HCT116 (cell line): ENCODE results near the gene FPR3. TPM values are rescaled to one million over a fixed set of nuclear protein-coding genes. Genes with fewer than 3 reads are reported as not detected.

ENCODE experiments used
- ATAC-seq: fragments of 200-7000 bp; cut with Tn5 transposase; 2 replicates; pipeline ENCODE4 v1.9.1; 2020; ENCODE audit warnings: mild to moderate bottlenecking, moderate library complexity
- BruUV-seq: library from RNA; stranded (reverse); fragments of 400-500 nt; replicated peaks from 2 replicates; lab custom pipeline; 2021; lab: Mats Ljungman, UMichigan
- CTCF ChIA-PET: fragments of 300-600 bp; sonication (Branson Sonifier 250); formaldehyde crosslinking; loops from one replicate; lab custom pipeline; 2021; ENCODE audit warnings: antibody characterized with exemption; lab: Charles Lee
- POLR2A ChIA-PET: fragments of 300-600, 350-600 bp; sonication (Branson Sonifier 250); formaldehyde crosslinking; loops from one replicate; lab custom pipeline; 2021; ENCODE audit warnings: antibody characterized with exemption; lab: Charles Lee
- RAD21 ChIA-PET, 2 experiments: fragments of 300-600 bp; sonication (Branson Sonifier 250); formaldehyde crosslinking; loops; one replicate each; lab custom pipeline; 2023; ENCODE audit warnings: low total read pairs in 2 of 2; ENCODE audit not compliant: uncharacterized antibody in 2 of 2, unreplicated experiment in 2 of 2, low non-redundant PET in 1 of 2; lab: Charles Lee
- DNase-seq: peaks from one replicate; pipeline ENCODE4 v3.0.0-alpha.2; 2010; ENCODE audit warnings: low read depth, low spot score
- H2AFZ ChIP-seq: fragments of 200-600 bp; shearing (Covaris generic), sonication (generic); 2 replicates; pipeline ENCODE4 v1.6.1; 2017; ENCODE audit warnings: low read depth, mixed run types, mixed read lengths, antibody characterized with exemption, low read length; ENCODE audit not compliant: poor library complexity, severe bottlenecking
- H3K27ac ChIP-seq: 2 replicates; pipeline ENCODE4 v1.5.1; 2012; ENCODE audit warnings: low read depth, low read length
- H3K27me3 ChIP-seq: fragments of 200-600 bp; sonication (generic); 2 replicates; pipeline ENCODE4 v1.6.1; 2016; ENCODE audit warnings: mixed run types, low read length, mixed read lengths; ENCODE audit not compliant: insufficient read depth
- H3K36me3 ChIP-seq, 2 experiments: fragments of 200-500 bp in 1 of 2; fragments of 200-600 bp in 1 of 2; sonication (Bioruptor generic) in 1 of 2; sonication (generic) in 1 of 2; 2 replicates each; pipeline versions ENCODE4 v1.5.1 to v1.6.1; 2014 to 2016; ENCODE audit warnings: low read length in 2 of 2, inconsistent platforms in 1 of 2, mixed read lengths in 1 of 2, mixed run types in 1 of 2; ENCODE audit not compliant: insufficient read depth in 2 of 2, control insufficient read depth in 1 of 2
- H3K4me1 ChIP-seq, 2 experiments: fragments of 200-600 bp in 1 of 2; sonication (generic) in 1 of 2; 2 replicates each; pipeline versions ENCODE4 v1.5.1 to v1.6.1; 2012 to 2017; ENCODE audit warnings: low read length in 2 of 2, inconsistent platforms in 1 of 2, mild to moderate bottlenecking in 1 of 2, mixed read lengths in 1 of 2, mixed run types in 1 of 2, moderate library complexity in 1 of 2; ENCODE audit not compliant: insufficient read depth in 2 of 2, control insufficient read depth in 1 of 2
- H3K4me2 ChIP-seq: fragments of 200-600 bp; sonication (generic); 2 replicates; pipeline ENCODE4 v1.6.1; 2017; ENCODE audit warnings: mixed run types, low read length, mixed read lengths
- H3K4me3 ChIP-seq, 2 experiments: fragments of 200-600 bp in 1 of 2; sonication (generic) in 1 of 2; replicated peaks in 1 of 2; 2 replicates each; pipeline ENCODE4 v1.5.1; 2011 to 2016; ENCODE audit warnings: low read length in 2 of 2, control low read depth in 1 of 2, low read depth in 1 of 2, mild to moderate bottlenecking in 1 of 2, mixed read lengths in 1 of 2, mixed run types in 1 of 2
- H3K79me2 ChIP-seq: fragments of 200-600 bp; sonication (generic); 2 replicates; pipeline ENCODE4 v1.6.1; 2017; ENCODE audit warnings: mild to moderate bottlenecking, mixed run types, low read length, moderate library complexity, mixed read lengths; ENCODE audit not compliant: insufficient read depth
- H3K9ac ChIP-seq: fragments of 200-600 bp; sonication (generic); 2 replicates; pipeline ENCODE4 v1.6.1; 2016; ENCODE audit warnings: low read length, mixed read lengths
- H3K9me2 ChIP-seq: fragments of 200-600 bp; sonication (generic), shearing (Covaris generic); 2 replicates; pipeline ENCODE4 v1.6.1; 2017; ENCODE audit warnings: mixed run types, mild to moderate bottlenecking, moderate library complexity; ENCODE audit not compliant: insufficient read depth
- H3K9me3 ChIP-seq, 2 experiments: fragments of 200-500 bp in 1 of 2; fragments of 200-600 bp in 1 of 2; sonication (Bioruptor generic) in 1 of 2; sonication (generic) in 1 of 2; 2 replicates each; pipeline ENCODE4 v1.6.1; 2014 to 2017; ENCODE audit warnings: low read length in 2 of 2, mixed read lengths in 2 of 2, inconsistent platforms in 1 of 2, low read depth in 1 of 2, mild to moderate bottlenecking in 1 of 2, mixed run types in 1 of 2, moderate library complexity in 1 of 2; ENCODE audit not compliant: control insufficient read depth in 1 of 2, insufficient read depth in 1 of 2
- H4K20me1 ChIP-seq: fragments of 200-600 bp; sonication (generic), shearing (Covaris generic); 2 replicates; pipeline ENCODE4 v1.6.1; 2017; ENCODE audit warnings: mixed run types, mild to moderate bottlenecking, moderate library complexity; ENCODE audit not compliant: insufficient read depth
- ATF3 ChIP-seq: IDR thresholded peaks from 2 replicates; pipeline ENCODE4 v1.6.1; 2012
- CBX3 ChIP-seq: IDR thresholded peaks from 2 replicates; pipeline ENCODE4 v1.6.1; 2012; ENCODE audit warnings: low read depth
- CTCF ChIP-seq, 3 experiments: fragments of 200-600 bp in 1 of 3; sonication (generic) in 1 of 3; IDR thresholded peaks in 2 of 3; conservative IDR thresholded peaks in 1 of 3; 2 replicates each; pipeline ENCODE4 v1.5.1; 2012 to 2017; ENCODE audit warnings: low read depth in 2 of 3, low read length in 2 of 3, antibody characterized with exemption in 1 of 3, borderline replicate concordance in 1 of 3, control low read depth in 1 of 3, mild to moderate bottlenecking in 1 of 3, mixed read lengths in 1 of 3, mixed run types in 1 of 3, moderate library complexity in 1 of 3; ENCODE audit not compliant: insufficient read depth in 1 of 3
- EGR1 ChIP-seq: IDR thresholded peaks from 2 replicates; pipeline ENCODE4 v1.6.1; 2012; ENCODE audit warnings: low read depth
- ELF1 ChIP-seq: IDR thresholded peaks from 2 replicates; pipeline ENCODE4 v1.6.1; 2012; ENCODE audit warnings: low read depth, borderline replicate concordance
- EZH2phosphoT487 ChIP-seq: fragments of 200-600 bp; IDR thresholded peaks from 2 replicates; pipeline ENCODE4 v1.6.1; 2018; ENCODE audit warnings: antibody characterized with exemption, borderline replicate concordance
- FOSL1 ChIP-seq: IDR thresholded peaks from 2 replicates; pipeline ENCODE4 v1.6.1; 2012; ENCODE audit warnings: low read depth
- JUND ChIP-seq: IDR thresholded peaks from 2 replicates; pipeline ENCODE4 v1.6.1; 2012
- MAX ChIP-seq: IDR thresholded peaks from 2 replicates; pipeline ENCODE4 v1.6.1; 2012
- POLR2A ChIP-seq: IDR thresholded peaks from 2 replicates; pipeline ENCODE4 v1.7.0; 2011; ENCODE audit warnings: borderline replicate concordance; ENCODE audit not compliant: insufficient read depth, insufficient read length; ENCODE audit errors: extremely low read depth
- RAD21 ChIP-seq: IDR thresholded peaks from 2 replicates; pipeline ENCODE4 v1.6.1; 2012; ENCODE audit warnings: low read depth, mild to moderate bottlenecking
- REST ChIP-seq: IDR thresholded peaks from 2 replicates; pipeline ENCODE4 v1.6.1; 2012; ENCODE audit warnings: low read depth
- SIN3A ChIP-seq: IDR thresholded peaks from 2 replicates; pipeline ENCODE4 v1.6.1; 2012; ENCODE audit warnings: low read depth
- SRF ChIP-seq: IDR thresholded peaks from 2 replicates; pipeline ENCODE4 v1.6.1; 2012; ENCODE audit warnings: low read depth
- TCF7L2 ChIP-seq: IDR thresholded peaks from 2 replicates; pipeline ENCODE4 v1.7.0; 2011; ENCODE audit warnings: borderline replicate concordance, inconsistent platforms; ENCODE audit not compliant: insufficient read depth, insufficient read length; ENCODE audit errors: extremely low read depth
- ZBTB33 ChIP-seq: IDR thresholded peaks from 2 replicates; pipeline ENCODE4 v1.6.1; 2011; ENCODE audit warnings: mild to moderate bottlenecking, low read length, moderate library complexity; ENCODE audit not compliant: insufficient replicate concordance; ENCODE audit errors: extremely low read depth
- ZFX ChIP-seq: fragments of 450-650 bp; IDR thresholded peaks from 2 replicates; pipeline ENCODE4 v1.6.1; 2017
- ZNF274 ChIP-seq: fragments of 200-500 bp; sonication (Bioruptor generic); IDR thresholded peaks from 2 replicates; pipeline ENCODE4 v1.6.1; 2014; ENCODE audit warnings: mild to moderate bottlenecking, low read depth, low read length, inconsistent platforms
- intact Hi-C: fragments of 100-400 bp; cut with micrococcal nuclease; formaldehyde crosslinking; loops from 2 replicates; pipeline ENCODE4 v1.10.0; 2022
- total RNA-seq: library from RNA; stranded (reverse); gene quantifications from one replicate; pipeline ENCODE4 v1.2.1, GENCODE V29; 2021; ENCODE audit not compliant: unreplicated experiment

FPR3 gene
- total RNA-seq, 1 experiment from 2014 or later = not detected

GRCh38 chr19:51750400-51751094 lies 44.4 kb upstream of the FPR3 start:
- intact Hi-C loops = no loop called here
- ATAC-seq (no peak), DNase-seq (no peak)
- Histone ChIP-seq H3K27ac (no peak overlapping the region), H3K36me3 (no peaks in the 10 kb centered on the region), H4K20me1 (no peaks in the 10 kb centered on the region), H3K79me2 (no peaks in the 10 kb centered on the region), H3K9me3 (no peaks in the 10 kb centered on the region), H3K4me2 (no peak overlapping the region), H3K9me2 (no peaks in the 10 kb centered on the region), H3K4me3 (no peak overlapping the region), H3K27me3 (no peaks in the 10 kb centered on the region), H2AFZ (no peak overlapping the region), H3K4me1 (peaks cover 7 to 8% of the 10 kb centered on the region in 2 experiments; a peak in 3 of 4 replicates), H3K9ac (no peak overlapping the region)
- TF ChIP-seq FOSL1 (no peak), POLR2A (no peak), JUND (no peak), SRF (no peak), CBX3 (no peak), ZFX (no peak), MAX (no peak), SIN3A (no peak), ELF1 (no peak), REST (no peak), EZH2phosphoT487 (no peak), ZNF274 (no peak), ATF3 (no peak), EGR1 (no peak), CTCF (IDR thresholded peaks at IDR 0.05 in 2 of 3, conservative IDR thresholded peaks at IDR 0.05 in 1 of 3; ENCODE audit: borderline replicate concordance in 1 of 3, insufficient read depth in 1 of 3, low read depth in 2 of 3, low read length in 2 of 3) (no peak), RAD21 (no peak), TCF7L2 (no peak), ZBTB33 (no peak)
- ChIA-PET POLR2A (interaction anchor here (1.1 kb wide), 1 partner anchor 10 kb away, joined by 4 read pairs; the partner anchor contains the start of gene FPR2), CTCF (no interaction called here), RAD21 (no interaction called here)
- no TSS peak for BruUV-seq
